Measurements from ENCODE around the gene UHRF2. TPM values are rescaled to one million over a fixed set of nuclear protein-coding genes. Genes with fewer than 3 reads are reported as not detected.

UHRF2 gene
- total RNA-seq, result 51.3 and 52.3 TPM in 2 replicates

GRCh38 chr9:6412487-6413364 is at the start of gene UHRF2:
Gene UHRF2 (plus strand): TSS chr9:6413199. CDS start chr9:6413491, 292 bp downstream.

Other genes with a start within 250 kb of the UHRF2 start
- gene IL33, start 197.4 kb upstream of the UHRF2 start, total RNA-seq, result 79.0 and 83.6 TPM in 2 replicates
- gene TPD52L3, start 84.8 kb upstream of the UHRF2 start, total RNA-seq, result not detected in 2 replicates
- 0.09 and 0.16 TPM in 2 replicates for gene GLDC, start 232.5 kb downstream of the UHRF2 start, total RNA-seq